RWPE1 (cell line): ENCODE results near the gene METTL26.

ENCODE experiments used
- CTCF ChIA-PET: fragments of 350-600 bp; sonication (Branson Sonifier 250); formaldehyde crosslinking; extraction: SDS; loops from one replicate; lab custom pipeline; 2021; lab: Yijun Ruan, JAX
- POLR2A ChIA-PET: fragments of 400-600 bp; formaldehyde crosslinking; extraction: SDS; loops from one replicate; lab custom pipeline; 2020; ENCODE audit warnings: antibody characterized with exemption; ENCODE audit not compliant: low non-redundant PET; lab: Yijun Ruan, JAX
- DNase-seq: peaks from one replicate; pipeline ENCODE4 v3.0.0; 2012; ENCODE audit warnings: low spot score
- H3K27ac ChIP-seq: fragments of 450-650 bp; 2 replicates; pipeline ENCODE4 v1.5.1; 2017
- CTCF ChIP-seq: fragments of 450-650 bp; conservative IDR thresholded peaks from 2 replicates; pipeline ENCODE4 v1.5.1; 2017; ENCODE audit warnings: low read depth, mild to moderate bottlenecking

Gene METTL26

GRCh38 chr16:588639-588888 is 47.5 kb downstream of the METTL26 start:
- TF ChIP-seq CTCF: no peak
- peak overlapping the region; percentile 98 for H3K27ac ChIP-seq
- POLR2A ChIA-PET: no interaction called here
- CTCF ChIA-PET: no interaction called here
- no peak for DNase-seq

GRCh38 chr16:586645-587590 is 49.2 kb downstream of the METTL26 start:
- ChIA-PET CTCF (no interaction called here), POLR2A (interaction anchor here (0.7 kb wide), 1 partner anchor 56 kb away, joined by 3 read pairs; no protein-coding TSS in a partner anchor)

GRCh38 chr16:586047-586644 is 50.0 kb downstream of the METTL26 start:
- TF ChIP-seq CTCF: no peak
- POLR2A ChIA-PET: interaction anchor here (0.7 kb wide), 1 partner anchor 56 kb away, joined by 3 read pairs; no protein-coding TSS in a partner anchor
- H3K27ac ChIP-seq: peak overlapping the region; percentile 98
- CTCF ChIA-PET: no interaction called here
- DNase-seq: no peak

More at GRCh38 chr16:586645-587590, 49.2 kb downstream of the METTL26 start:
- H3K27ac ChIP-seq: peak overlapping the region; percentile 98
- no peak for DNase-seq
- TF ChIP-seq CTCF: no peak

- CTCF ChIA-PET: no interaction called here
- no peak overlapping the region for H3K27ac ChIP-seq
- no peak for TF ChIP-seq CTCF
- no peak for DNase-seq
- POLR2A ChIA-PET: no interaction called here
Observed at GRCh38 chr16:585351-585750, 50.8 kb downstream of the METTL26 start.
